ENCODE data around the gene UBALD1. TPM values are rescaled to one million over a fixed set of nuclear protein-coding genes. Genes with fewer than 3 reads are reported as not detected.

Gene UBALD1
- total and polyA plus RNA-seq, 2 experiments from 2014 or later = 42.9 to 46.6 TPM

DNA sequence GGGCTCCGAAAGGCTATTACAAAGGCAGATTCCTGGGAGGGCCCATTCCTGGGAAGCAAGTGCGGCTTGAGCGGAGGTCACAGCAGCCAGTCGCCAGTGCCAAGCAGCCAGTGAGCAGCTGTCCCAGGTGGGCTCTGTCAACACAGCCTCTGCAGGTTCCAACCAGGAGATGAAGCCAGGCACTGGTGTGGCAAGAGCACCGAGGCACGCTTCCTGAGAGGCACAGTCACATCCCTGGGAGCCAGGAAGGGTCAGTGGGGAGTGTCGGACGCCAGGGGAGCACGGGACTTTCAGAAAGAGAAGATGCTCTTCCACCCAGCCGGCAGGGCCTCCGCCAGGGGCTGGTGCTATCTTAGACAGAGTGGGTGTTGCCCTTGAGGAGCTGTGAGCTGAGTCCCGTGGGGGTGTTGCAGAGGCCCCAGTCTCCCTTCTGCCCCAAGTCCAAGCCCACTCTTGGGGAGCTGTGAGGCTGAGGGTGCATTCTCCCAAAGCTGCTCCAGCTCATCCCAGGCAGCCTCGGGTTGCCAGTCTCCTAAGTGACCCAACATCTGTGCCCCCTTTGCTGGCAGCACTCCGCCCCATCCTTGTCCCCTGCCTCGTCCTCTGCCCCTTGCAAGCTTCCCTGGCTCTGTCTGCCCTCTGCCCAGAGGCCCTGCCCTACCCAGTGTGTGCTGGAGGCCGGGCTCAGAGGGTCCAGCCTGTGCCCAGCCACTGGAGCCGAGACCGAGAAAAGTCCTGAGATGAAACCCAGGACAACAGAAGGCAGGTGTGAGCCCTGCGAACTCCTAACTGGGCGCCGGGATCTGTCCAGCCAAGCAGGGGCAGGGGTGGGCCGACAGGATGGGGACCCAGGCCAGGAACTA is 6.6 kb downstream of the UBALD1 start:
- H3K9me3 ChIP-seq (ENCODE audit: low read depth) = no peaks in the 10 kb centered on the region
- DNase-seq (ENCODE audit: low read depth in 1 of 2, low spot score in 1 of 2) = no peak
- H3K4me1 ChIP-seq (ENCODE audit: low read depth) = no peaks in the 10 kb centered on the region
- no peak overlapping the region for H3K27ac ChIP-seq
- H3K27me3 ChIP-seq = no peaks in the 10 kb centered on the region
- no peak overlapping the region for H3K4me3 ChIP-seq
- TF ChIP-seq, protein P1, sequence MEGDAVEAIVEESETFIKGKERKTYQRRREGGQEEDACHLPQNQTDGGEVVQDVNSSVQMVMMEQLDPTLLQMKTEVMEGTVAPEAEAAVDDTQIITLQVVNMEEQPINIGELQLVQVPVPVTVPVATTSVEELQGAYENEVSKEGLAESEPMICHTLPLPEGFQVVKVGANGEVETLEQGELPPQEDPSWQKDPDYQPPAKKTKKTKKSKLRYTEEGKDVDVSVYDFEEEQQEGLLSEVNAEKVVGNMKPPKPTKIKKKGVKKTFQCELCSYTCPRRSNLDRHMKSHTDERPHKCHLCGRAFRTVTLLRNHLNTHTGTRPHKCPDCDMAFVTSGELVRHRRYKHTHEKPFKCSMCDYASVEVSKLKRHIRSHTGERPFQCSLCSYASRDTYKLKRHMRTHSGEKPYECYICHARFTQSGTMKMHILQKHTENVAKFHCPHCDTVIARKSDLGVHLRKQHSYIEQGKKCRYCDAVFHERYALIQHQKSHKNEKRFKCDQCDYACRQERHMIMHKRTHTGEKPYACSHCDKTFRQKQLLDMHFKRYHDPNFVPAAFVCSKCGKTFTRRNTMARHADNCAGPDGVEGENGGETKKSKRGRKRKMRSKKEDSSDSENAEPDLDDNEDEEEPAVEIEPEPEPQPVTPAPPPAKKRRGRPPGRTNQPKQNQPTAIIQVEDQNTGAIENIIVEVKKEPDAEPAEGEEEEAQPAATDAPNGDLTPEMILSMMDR (IDR thresholded peaks at IDR 0.05; ENCODE audit: low read depth, low read length) = no peak
- peaks cover 4% of the 10 kb centered on the region for H3K36me3 ChIP-seq

DNA sequence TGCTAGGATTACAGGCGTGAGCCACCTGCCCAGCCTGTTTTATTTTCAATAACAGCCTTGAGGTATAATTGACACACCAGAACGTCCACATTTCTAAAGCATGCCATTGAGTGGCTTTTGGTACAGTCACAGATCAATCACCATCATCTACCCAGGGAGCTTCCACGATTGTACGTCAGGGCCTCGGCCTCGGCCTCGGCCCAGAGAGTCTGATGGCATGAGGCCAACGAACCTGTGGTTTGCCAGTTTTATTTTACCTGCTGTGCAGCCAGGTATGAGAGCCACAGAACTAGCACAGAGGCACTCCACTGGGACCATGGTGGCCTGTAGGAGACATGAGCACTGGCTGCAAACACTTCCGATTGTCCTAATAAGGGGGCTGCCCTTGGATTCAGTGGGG is 8.3 kb downstream of the UBALD1 start:
- no peaks in the 10 kb centered on the region for H3K4me1 ChIP-seq (ENCODE audit: low read depth)
- H3K4me3 ChIP-seq = no peak overlapping the region
- H3K9me3 ChIP-seq (ENCODE audit: low read depth) = no peaks in the 10 kb centered on the region
- H3K36me3 ChIP-seq = peaks cover 4% of the 10 kb centered on the region
- no peaks in the 10 kb centered on the region for H3K27me3 ChIP-seq
- H3K27ac ChIP-seq = no peak overlapping the region
- DNase-seq (ENCODE audit: low read depth in 1 of 2, low spot score in 1 of 2) = no peak
- TF ChIP-seq, protein P1 (IDR thresholded peaks at IDR 0.05; ENCODE audit: low read depth, low read length) = no peak

DNA sequence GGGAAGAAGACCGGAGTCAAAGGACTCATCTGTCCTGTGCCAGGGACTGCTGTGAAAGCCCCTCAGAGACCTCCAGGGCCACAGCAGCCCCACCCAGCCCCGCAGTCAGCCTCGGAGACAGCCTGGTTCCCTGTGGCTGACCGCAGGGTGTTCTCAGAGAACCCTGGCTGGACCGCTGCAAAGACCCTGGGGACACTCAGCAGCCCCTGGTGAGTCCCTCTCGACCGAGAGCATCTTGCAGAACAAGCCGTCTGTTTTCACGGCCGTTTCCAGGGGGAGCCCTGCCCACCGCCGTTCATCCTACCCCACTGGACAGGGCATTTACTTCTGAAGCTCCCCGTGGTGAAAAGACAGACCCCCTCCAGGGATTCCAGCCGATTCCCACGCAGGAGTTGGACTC is 10.3 kb downstream of the UBALD1 start:
- TF ChIP-seq, protein P1 (IDR thresholded peaks at IDR 0.05; ENCODE audit: low read depth, low read length) = no peak
- H3K27me3 ChIP-seq = no peaks in the 10 kb centered on the region
- H3K4me1 ChIP-seq (ENCODE audit: low read depth) = no peaks in the 10 kb centered on the region
- H3K36me3 ChIP-seq = peaks cover 4% of the 10 kb centered on the region
- H3K27ac ChIP-seq = no peak overlapping the region
- no peak for DNase-seq (ENCODE audit: low read depth in 1 of 2, low spot score in 1 of 2)
- no peaks in the 10 kb centered on the region for H3K9me3 ChIP-seq (ENCODE audit: low read depth)
- no peak overlapping the region for H3K4me3 ChIP-seq

DNA sequence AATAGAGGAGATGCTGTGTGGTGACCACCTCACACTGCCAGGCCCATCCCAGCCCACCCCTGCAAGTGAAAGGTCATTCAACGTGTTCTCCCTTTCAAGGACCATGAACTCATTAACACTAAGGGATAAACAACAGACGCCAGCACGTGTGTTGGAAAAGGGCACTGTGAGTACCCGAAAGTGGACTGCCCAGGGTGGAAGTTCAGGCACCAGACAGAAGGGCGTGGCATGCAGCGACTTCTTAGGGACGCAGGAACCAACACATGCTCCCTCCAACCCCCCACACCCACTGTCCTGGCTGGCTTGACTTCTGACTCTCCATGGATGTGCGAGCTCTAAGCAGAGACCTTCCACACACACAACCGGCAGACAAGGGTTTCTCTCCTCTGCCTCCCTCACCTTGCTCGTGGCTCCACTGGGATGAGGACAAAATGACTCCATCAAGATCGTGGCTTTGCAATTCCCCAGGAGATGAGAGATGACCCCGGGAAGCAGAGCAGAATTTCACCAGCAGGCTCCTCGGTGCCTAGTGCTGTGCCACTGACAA is 11.0 kb downstream of the UBALD1 start:
- Histone ChIP-seq H3K27me3 (no peaks in the 10 kb centered on the region), H3K4me1 (ENCODE audit: low read depth) (no peaks in the 10 kb centered on the region), H3K36me3 (peaks cover 4% of the 10 kb centered on the region), H3K4me3 (no peak overlapping the region), H3K27ac (no peak overlapping the region), H3K9me3 (ENCODE audit: low read depth) (no peaks in the 10 kb centered on the region)
- DNase-seq (ENCODE audit: low read depth in 1 of 2, low spot score in 1 of 2) = no peak
- TF ChIP-seq, protein P1 (IDR thresholded peaks at IDR 0.05; ENCODE audit: low read depth, low read length) = no peak

DNA sequence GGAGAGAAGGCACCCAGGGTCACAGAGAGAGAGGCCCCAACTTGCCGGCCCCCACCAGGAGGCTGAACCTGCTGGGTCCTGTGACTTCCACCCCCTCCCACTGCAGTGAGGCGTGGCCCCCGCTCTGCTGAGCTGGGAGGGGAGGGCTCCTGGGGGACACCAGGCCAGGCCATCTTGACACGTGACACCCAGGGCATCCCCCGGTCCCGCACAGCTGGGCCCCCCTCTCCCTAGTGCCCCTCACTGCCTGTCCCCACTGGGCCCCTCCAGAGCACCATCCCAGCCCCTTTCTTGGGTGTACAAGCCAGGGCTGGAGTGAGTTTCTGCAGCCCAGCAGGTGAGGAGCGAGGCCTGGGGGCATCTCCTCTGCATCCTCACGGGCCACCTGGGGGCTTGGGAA is 12.4 kb downstream of the UBALD1 start:
- TF ChIP-seq, protein P1 (IDR thresholded peaks at IDR 0.05; ENCODE audit: low read depth, low read length) = no peak
- Histone ChIP-seq H3K9me3 (ENCODE audit: low read depth) (no peaks in the 10 kb centered on the region), H3K4me3 (no peak overlapping the region), H3K27me3 (no peaks in the 10 kb centered on the region), H3K36me3 (no peaks in the 10 kb centered on the region), H3K4me1 (ENCODE audit: low read depth) (no peaks in the 10 kb centered on the region), H3K27ac (no peak overlapping the region)
- DNase-seq (ENCODE audit: low read depth in 1 of 2, low spot score in 1 of 2) = no peak
